Activated CD4-positive, alpha-beta T cell treated with anti-CD3 and anti-CD28 coated beads for 36 hours (primary cell): ENCODE data around the gene KAZALD1. TPM values are rescaled to one million over a fixed set of nuclear protein-coding genes. Genes with fewer than 3 reads are reported as not detected.

Experiments used
- ATAC-seq: fragments of 200-7000 bp; cut with Tn5 transposase; one replicate; pipeline ENCODE4 v1.10.0; 2021; ENCODE audit warnings: mild to moderate bottlenecking, moderate library complexity
- CTCF ChIA-PET: fragments of 350-600 bp; sonication (Branson Sonifier 250); formaldehyde crosslinking; loops from one replicate; lab custom pipeline; 2021; ENCODE audit warnings: antibody characterized with exemption; lab: Charles Lee
- POLR2A ChIA-PET: fragments of 350-600 bp; sonication (Branson Sonifier 250); formaldehyde crosslinking; loops from one replicate; lab custom pipeline; 2021; ENCODE audit warnings: antibody characterized with exemption, inconsistent platforms; lab: Charles Lee
- DNase-seq: peaks from one replicate; pipeline ENCODE4 v3.0.0-alpha.2; 2020
- H3K27ac Mint-ChIP-seq: one replicate; pipeline ENCODE4 v1.8.0; 2021; ENCODE audit warnings: mixed read lengths
- H3K27me3 Mint-ChIP-seq: one replicate; pipeline ENCODE4 v1.8.0; 2021; ENCODE audit warnings: mixed read lengths
- H3K36me3 Mint-ChIP-seq: one replicate; pipeline ENCODE4 v1.8.0; 2021; ENCODE audit warnings: low read depth, mixed read lengths
- H3K4me1 Mint-ChIP-seq: one replicate; pipeline ENCODE4 v1.8.0; 2021; ENCODE audit warnings: mixed read lengths
- H3K4me3 Mint-ChIP-seq: one replicate; pipeline ENCODE4 v1.8.0; 2021; ENCODE audit warnings: mild to moderate bottlenecking, moderate library complexity, mixed read lengths
- H3K9me3 Mint-ChIP-seq: one replicate; pipeline ENCODE4 v1.8.0; 2021; ENCODE audit warnings: low read depth, mixed read lengths
- intact Hi-C, 2 experiments: fragments of 100-400 bp; cut with DNase I in 1 of 2; cut with micrococcal nuclease in 1 of 2; formaldehyde crosslinking; loops; one replicate each; pipeline versions ENCODE4 v1.14.2 to v1.15.1; 2022 to 2024; cut with DNase I, micrococcal nuclease
- total RNA-seq, 2 experiments: library from RNA; stranded (reverse); gene quantifications; one replicate each; pipeline ENCODE4 v1.2.3, GENCODE V29; 2021

Gene KAZALD1
- total RNA-seq, 2 experiments from 2014 or later, result 0.47 to 0.57 TPM

DNA sequence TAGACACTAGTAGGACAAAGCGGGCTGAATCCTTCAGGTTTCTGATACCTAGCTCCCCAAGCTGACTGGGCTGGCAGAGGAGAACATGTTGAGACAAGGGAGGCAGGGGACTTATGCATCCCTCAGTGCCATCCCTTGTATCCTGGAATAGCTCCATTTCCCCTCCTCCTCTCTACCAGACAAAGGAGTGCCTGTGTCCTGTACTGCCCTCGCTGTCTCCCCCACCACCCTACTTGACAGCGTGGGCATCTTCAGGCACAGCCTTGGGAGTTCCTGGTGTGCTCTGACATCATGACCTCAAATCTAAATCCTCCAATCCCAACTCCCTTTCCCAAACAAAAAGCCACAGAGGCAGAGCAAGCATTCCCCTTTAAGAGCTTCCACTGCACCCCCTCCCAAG, 21.7 kb upstream of the KAZALD1 start:
- intact Hi-C loops, result loop anchor here in 1 of 2 experiments (5.0 kb wide), 1 partner anchor 312 kb away; the partner anchor contains the start of gene BTRC
- no peaks in the 10 kb centered on the region for H3K9me3 Mint-ChIP-seq
- POLR2A ChIA-PET, result no interaction called here

DNA sequence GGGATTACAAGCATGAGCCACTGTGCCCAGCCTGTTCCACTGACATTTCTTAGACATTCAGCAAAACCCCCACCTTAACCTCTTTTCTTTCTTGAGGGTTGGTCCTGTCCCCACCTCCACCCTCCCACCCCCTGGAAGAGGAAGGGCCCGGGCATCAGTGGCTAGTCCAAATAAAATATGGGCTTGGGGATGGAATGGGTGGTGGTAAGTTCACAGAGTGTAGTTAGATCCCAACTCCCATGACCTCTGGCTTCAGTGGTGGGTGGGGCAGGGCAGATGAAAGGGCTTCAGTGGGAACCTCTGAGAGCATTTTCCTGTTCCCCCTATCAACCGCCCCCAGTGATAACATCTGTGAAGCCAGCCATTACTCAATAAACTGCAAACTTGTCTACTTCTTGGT, 20.9 kb upstream of the KAZALD1 start:
- ATAC-seq (no peak), DNase-seq (no peak)
- ChIA-PET POLR2A (interaction anchor here (0.6 kb wide), 1 partner anchor 114 kb away, joined by 3 read pairs; no protein-coding TSS in a partner anchor), CTCF (interaction anchor here (0.6 to 25.2 kb wide), 10 partner anchors 10 to 1388 kb away, joined by 3 to 526 read pairs (median 9); partner anchors contain the start of genes KAZALD1, PDZD7 and SFXN3)
- no peaks in the 10 kb centered on the region for H3K36me3 Mint-ChIP-seq
- H3K4me1 Mint-ChIP-seq, result peaks cover 21% of the 10 kb centered on the region
- no peaks in the 10 kb centered on the region for H3K9me3 Mint-ChIP-seq
- intact Hi-C loops, result loop anchor here (1.0 to 5.0 kb wide), 3 partner anchors 27 to 311 kb away; partner anchors contain the start of gene BTRC (in 1 of the 2)
- no peak overlapping the region for H3K27ac Mint-ChIP-seq
- no peaks in the 10 kb centered on the region for H3K27me3 Mint-ChIP-seq
- no peak overlapping the region for H3K4me3 Mint-ChIP-seq

More for the DNA sequence above, 21.7 kb upstream of the KAZALD1 start:
- no peak overlapping the region for H3K4me3 Mint-ChIP-seq
- CTCF ChIA-PET, result interaction anchor here (0.5 to 25.2 kb wide), 5 partner anchors 9 to 102 kb away, joined by 3 to 526 read pairs (median 8); partner anchors contain the start of genes KAZALD1, PDZD7 and SFXN3
- peaks cover 3% of the 10 kb centered on the region for H3K36me3 Mint-ChIP-seq
- no peak overlapping the region for H3K27ac Mint-ChIP-seq
- ATAC-seq (no peak), DNase-seq (no peak)
- H3K27me3 Mint-ChIP-seq, result no peaks in the 10 kb centered on the region
- H3K4me1 Mint-ChIP-seq, result peaks cover 21% of the 10 kb centered on the region

DNA sequence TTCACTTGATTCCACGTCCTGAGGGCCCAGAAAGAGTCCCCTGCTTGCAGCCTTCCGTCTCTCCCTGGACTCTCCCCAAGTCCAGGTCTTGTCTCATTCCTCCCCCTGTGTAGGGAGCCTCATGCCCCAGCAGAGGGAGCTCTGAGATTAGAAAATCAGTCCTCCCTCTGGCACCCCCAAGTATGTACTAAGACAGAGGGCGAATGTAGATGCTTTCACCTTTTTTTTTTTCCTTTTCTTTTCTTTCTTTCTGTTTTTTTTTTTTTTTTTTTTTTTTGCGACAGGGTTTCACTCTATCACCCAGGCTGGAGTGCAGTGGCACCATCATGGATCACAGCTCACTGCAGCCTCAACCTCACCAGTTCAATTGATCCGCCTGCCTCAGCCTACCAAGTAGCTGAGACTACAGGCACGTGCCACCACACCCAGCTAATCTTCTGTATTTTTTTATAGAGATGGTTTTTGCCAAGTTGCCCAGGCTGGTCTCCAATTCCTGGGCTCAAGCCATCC, 20.5 kb upstream of the KAZALD1 start:
- CTCF ChIA-PET, result interaction anchor here (0.6 to 25.2 kb wide), 12 partner anchors 10 to 1388 kb away, joined by 3 to 526 read pairs (median 6); partner anchors contain the start of genes KAZALD1, PDZD7 and SFXN3
- peaks cover 2% of the 10 kb centered on the region for H3K27me3 Mint-ChIP-seq
- H3K9me3 Mint-ChIP-seq, result no peaks in the 10 kb centered on the region
- H3K4me3 Mint-ChIP-seq, result no peak overlapping the region
- H3K36me3 Mint-ChIP-seq, result no peaks in the 10 kb centered on the region
- DNase-seq (peak; percentile 83), ATAC-seq (peak; percentile 84)
- intact Hi-C loops, result loop anchor here (1.0 to 5.0 kb wide), 3 partner anchors 27 to 311 kb away; partner anchors contain the start of gene BTRC (in 1 of the 2)
- POLR2A ChIA-PET, result interaction anchor here (0.6 kb wide), 2 partner anchors 115 to 522 kb away, joined by 3 read pairs; no protein-coding TSS in a partner anchor
- peaks cover 21% of the 10 kb centered on the region for H3K4me1 Mint-ChIP-seq
- H3K27ac Mint-ChIP-seq, result no peak overlapping the region

DNA sequence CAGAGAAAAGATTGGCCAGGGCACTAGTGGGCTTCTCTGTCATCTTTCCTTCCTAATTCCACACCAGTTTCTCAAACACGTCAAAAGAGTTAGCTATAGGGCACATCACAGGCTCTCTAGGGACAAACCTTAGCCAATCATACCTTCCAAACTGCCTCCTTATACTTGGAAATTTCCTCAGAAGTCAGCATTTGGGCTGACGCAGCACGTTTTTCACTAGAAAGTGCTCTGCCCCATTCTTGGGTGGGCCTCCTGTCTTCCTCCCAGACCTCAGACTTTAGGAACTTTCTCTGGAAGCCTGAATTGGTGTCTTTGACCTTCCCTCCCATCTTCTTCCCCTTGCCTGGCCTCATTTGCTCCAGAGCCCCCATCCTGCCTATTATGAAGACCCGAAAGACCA, 19.7 kb upstream of the KAZALD1 start:
- POLR2A ChIA-PET, result interaction anchor here (1.4 kb wide), 1 partner anchor 18 kb away, joined by 6 read pairs; no protein-coding TSS in a partner anchor
- peak overlapping the region; percentile 79 for H3K27ac Mint-ChIP-seq

DNA sequence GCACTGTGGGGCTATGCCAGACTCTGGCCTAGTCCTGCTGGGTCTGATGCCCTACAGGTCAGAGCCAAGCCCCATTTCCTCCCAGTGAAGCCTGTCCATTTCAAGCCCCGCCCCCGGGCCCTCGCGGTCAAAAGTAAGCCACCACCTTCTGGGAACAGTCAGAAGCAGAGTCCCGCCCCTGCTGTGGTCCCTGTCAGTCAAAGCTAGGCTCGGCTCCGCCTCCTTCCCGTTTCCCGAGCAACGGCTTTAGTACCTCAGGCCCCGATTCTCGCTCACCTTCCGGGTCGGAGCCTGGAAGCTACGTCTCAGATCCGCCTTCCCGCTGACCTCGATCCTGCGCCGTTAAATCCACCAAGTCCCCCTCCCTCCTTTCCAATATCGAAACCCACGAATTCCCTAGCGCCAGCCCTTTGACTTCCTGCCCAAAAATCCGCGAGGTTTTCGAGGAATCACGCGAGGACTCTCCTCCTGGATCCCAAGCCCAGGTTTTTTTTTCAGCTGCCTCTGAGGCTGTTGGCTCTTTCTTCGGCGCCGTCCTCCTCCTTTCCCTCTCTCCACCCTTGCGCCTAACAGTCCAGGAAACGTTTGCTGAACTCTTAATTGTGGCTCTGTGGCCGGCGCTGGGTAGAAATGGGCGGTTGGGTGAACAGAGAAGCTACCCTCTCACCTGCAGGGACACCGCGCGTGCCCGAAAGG, 19.0 kb upstream of the KAZALD1 start:
- POLR2A ChIA-PET, result interaction anchor here (0.7 to 1.4 kb wide), 3 partner anchors 12 to 206 kb away, joined by 3 to 11 read pairs (median 6); partner anchors contain the start of genes PDZD7 and SFXN3

More for the DNA sequence above, 19.7 kb upstream of the KAZALD1 start:
- Mint-ChIP-seq H3K4me1 (peaks cover 21% of the 10 kb centered on the region), H3K9me3 (no peaks in the 10 kb centered on the region), H3K36me3 (no peaks in the 10 kb centered on the region), H3K4me3 (peak overlapping the region; percentile 79), H3K27me3 (peaks cover 8% of the 10 kb centered on the region)
- DNase-seq, result no peak
- CTCF ChIA-PET, result interaction anchor here (0.5 to 25.2 kb wide), 11 partner anchors 11 to 353 kb away, joined by 3 to 526 read pairs (median 18); partner anchors contain the start of genes KAZALD1, PDZD7 and SFXN3
- intact Hi-C loops, result loop anchor here (1.0 to 5.0 kb wide), 7 partner anchors 10 to 310 kb away; partner anchors contain the start of genes BTRC (in 1 of the 2), LZTS2 (in 1 of the 2), MRPL43 (in 1 of the 2) and PDZD7 (in 1 of the 2)
- ATAC-seq, result no peak

DNA sequence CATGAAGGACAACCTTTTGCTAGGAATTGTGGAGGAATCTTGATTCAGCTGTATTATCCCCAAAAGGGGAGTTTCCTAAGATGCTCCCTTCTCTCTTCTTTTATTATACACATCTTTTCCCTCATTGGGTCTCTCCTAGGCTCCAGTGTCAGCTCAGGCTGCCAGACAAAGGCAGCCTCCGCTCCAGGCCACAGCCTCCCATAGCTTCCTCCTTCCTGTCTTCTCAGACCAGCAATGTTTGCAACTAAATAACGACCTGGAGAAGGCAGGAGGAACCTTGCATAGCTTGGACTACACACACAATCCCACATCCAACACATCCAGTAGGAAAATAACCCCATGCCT, 18.5 kb upstream of the KAZALD1 start:
- ChIA-PET POLR2A (interaction anchor here (0.7 to 1.4 kb wide), 3 partner anchors 12 to 206 kb away, joined by 3 to 11 read pairs (median 6); partner anchors contain the start of genes PDZD7 and SFXN3), CTCF (interaction anchor here (0.6 to 25.2 kb wide), 14 partner anchors 9 to 300 kb away, joined by 3 to 526 read pairs (median 6); partner anchors contain the start of genes KAZALD1, PDZD7, SFXN3 and SLF2)
- DNase-seq (no peak), ATAC-seq (no peak)
- H3K4me1 Mint-ChIP-seq, result peaks cover 21% of the 10 kb centered on the region
- intact Hi-C loops, result loop anchor here in 1 of 2 experiments (2.0 to 5.0 kb wide), 2 partner anchors 45 to 309 kb away; partner anchors contain the start of genes BTRC and LZTS2
- H3K27ac Mint-ChIP-seq, result no peak overlapping the region
- H3K9me3 Mint-ChIP-seq, result no peaks in the 10 kb centered on the region
- peaks cover 18% of the 10 kb centered on the region for H3K27me3 Mint-ChIP-seq
- H3K36me3 Mint-ChIP-seq, result no peaks in the 10 kb centered on the region
- peak overlapping the region; percentile 79 for H3K4me3 Mint-ChIP-seq

More for the DNA sequence above, 19.0 kb upstream of the KAZALD1 start:
- H3K4me3 Mint-ChIP-seq, result peak overlapping the region; percentile 79
- DNase-seq, result peak; percentile 96
- peaks cover 21% of the 10 kb centered on the region for H3K4me1 Mint-ChIP-seq
- ATAC-seq, result peak; percentile 96
- intact Hi-C loops, result loop anchor here (1.0 to 5.0 kb wide), 7 partner anchors 11 to 309 kb away; partner anchors contain the start of genes BTRC (in 1 of the 2), LZTS2 (in 1 of the 2), MRPL43 (in 1 of the 2) and PDZD7 (in 1 of the 2)
- peak overlapping the region; percentile 79 for H3K27ac Mint-ChIP-seq
- CTCF ChIA-PET, result interaction anchor here (0.5 to 25.2 kb wide), 15 partner anchors 12 to 349 kb away, joined by 3 to 526 read pairs (median 8); partner anchors contain the start of genes KAZALD1, PDZD7, SFXN3 and SLF2
- peaks cover 14% of the 10 kb centered on the region for H3K27me3 Mint-ChIP-seq
- no peaks in the 10 kb centered on the region for H3K9me3 Mint-ChIP-seq
- no peaks in the 10 kb centered on the region for H3K36me3 Mint-ChIP-seq

DNA sequence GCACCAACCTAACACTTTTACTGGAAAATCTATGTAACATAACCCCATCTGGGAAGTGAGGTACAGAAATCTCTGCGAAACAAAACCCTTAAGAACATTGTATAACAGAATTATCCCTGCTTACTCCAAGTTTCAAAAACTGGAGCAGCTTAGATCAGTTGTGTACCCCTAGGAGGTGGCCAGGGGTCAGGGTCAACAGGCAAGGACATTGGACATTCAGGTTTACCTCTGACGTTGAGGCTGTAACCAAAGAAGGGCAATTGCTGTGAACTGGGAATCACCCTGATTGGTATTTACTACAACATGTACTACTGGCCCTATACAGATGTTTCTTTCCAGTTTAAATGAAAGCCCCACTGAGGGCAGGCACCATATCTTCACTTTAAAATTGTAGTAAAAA, 17.7 kb upstream of the KAZALD1 start:
- Mint-ChIP-seq H3K9me3 (no peaks in the 10 kb centered on the region), H3K27me3 (peaks cover 26% of the 10 kb centered on the region), H3K4me3 (no peak overlapping the region), H3K27ac (no peak overlapping the region), H3K4me1 (peaks cover 22% of the 10 kb centered on the region), H3K36me3 (no peaks in the 10 kb centered on the region)
- ATAC-seq (no peak), DNase-seq (no peak)
- POLR2A ChIA-PET, result no interaction called here
- intact Hi-C loops, result loop anchor here in 1 of 2 experiments (5.0 kb wide), 1 partner anchor 308 kb away; the partner anchor contains the start of gene BTRC
- CTCF ChIA-PET, result interaction anchor here (0.6 to 25.2 kb wide), 9 partner anchors 10 to 131 kb away, joined by 3 to 526 read pairs (median 12); partner anchors contain the start of genes KAZALD1, PDZD7, SFXN3 and SLF2

DNA sequence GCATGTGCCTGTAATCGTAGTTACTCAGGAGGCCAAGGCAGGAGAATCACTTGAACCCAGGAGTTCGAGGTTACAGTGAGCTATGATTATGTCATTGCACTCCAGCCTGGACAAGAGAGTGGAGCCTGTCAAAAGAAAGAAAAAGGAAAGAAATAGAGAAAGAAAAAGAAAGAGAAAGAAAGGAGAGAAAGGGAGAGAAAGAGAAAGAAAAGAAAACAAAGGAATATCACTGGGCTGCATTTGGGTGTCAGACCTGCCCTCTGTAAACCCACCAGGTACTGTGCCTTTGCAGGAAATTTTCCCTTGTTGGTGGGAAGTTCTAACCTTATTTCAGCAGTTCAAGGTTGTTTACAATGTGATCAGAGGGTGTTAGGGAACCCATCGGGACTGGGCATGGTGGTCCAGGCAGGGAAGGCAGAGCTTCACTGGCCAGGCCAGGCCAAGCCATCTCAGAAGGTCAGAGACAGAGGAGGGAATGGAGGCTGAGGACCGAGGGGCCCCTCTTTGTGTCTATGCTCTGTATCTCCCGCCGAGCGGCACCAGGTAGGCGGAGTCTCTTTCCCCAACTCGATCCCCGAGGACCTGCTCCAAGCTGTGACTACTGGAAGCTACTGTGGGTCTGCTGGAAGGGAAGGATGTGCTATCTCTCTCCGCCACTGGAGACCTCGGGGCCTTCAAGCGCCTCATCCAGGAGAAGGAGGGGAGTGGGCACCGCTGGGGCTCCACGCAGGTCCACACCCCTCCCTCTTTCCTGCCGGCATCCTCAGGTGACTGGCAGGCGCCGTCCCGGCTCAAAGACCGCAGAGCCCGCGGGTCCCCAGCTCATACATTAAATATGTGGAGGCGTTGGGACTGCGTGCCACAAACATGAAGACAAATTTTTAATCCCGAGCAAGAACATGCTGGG, 15.2 kb upstream of the KAZALD1 start:
- H3K9me3 Mint-ChIP-seq, result no peaks in the 10 kb centered on the region
- H3K4me1 Mint-ChIP-seq, result peaks cover 28% of the 10 kb centered on the region
- no peak overlapping the region for H3K27ac Mint-ChIP-seq
- intact Hi-C loops, result no loop called here
- peaks cover 43% of the 10 kb centered on the region for H3K27me3 Mint-ChIP-seq
- ATAC-seq, result no peak
- POLR2A ChIA-PET, result interaction anchor here (0.6 to 1.0 kb wide), 3 partner anchors 224 to 676 kb away, joined by 3 read pairs; no protein-coding TSS in a partner anchor
- H3K4me3 Mint-ChIP-seq, result no peak overlapping the region
- CTCF ChIA-PET, result interaction anchor here (0.6 to 25.2 kb wide), 6 partner anchors 11 to 96 kb away, joined by 3 to 526 read pairs (median 6); partner anchors contain the start of gene KAZALD1
- H3K36me3 Mint-ChIP-seq, result no peaks in the 10 kb centered on the region
- no peak for DNase-seq

DNA sequence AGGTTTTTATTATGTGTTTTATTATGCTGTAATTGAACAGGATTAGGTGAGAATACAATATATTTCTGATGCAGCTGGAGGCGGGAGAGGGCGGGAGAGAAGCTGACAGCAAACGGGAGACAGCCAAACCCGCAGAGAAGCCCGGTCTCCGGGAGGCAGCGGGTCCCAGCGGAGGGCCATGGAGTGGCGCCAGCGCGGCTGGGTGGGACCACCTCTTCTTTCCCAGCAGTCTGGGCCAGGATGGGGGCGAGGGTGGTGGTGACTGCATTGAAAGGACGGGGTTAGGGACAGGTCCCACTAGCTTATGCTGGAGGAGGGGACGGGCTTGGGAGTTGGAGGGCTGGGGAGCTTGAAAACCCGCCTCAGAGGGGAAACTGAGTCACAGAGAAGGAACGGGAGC, 14.5 kb upstream of the KAZALD1 start:
- ChIA-PET CTCF (interaction anchor here (0.6 to 25.2 kb wide), 4 partner anchors 12 to 95 kb away, joined by 3 to 526 read pairs (median 10); partner anchors contain the start of gene KAZALD1), POLR2A (interaction anchor here (0.6 to 1.0 kb wide), 2 partner anchors 225 to 677 kb away, joined by 3 read pairs; no protein-coding TSS in a partner anchor)
- Mint-ChIP-seq H3K9me3 (no peaks in the 10 kb centered on the region), H3K4me1 (peaks cover 22% of the 10 kb centered on the region), H3K4me3 (no peak overlapping the region), H3K36me3 (no peaks in the 10 kb centered on the region), H3K27me3 (peaks cover 43% of the 10 kb centered on the region), H3K27ac (no peak overlapping the region)
- no peak for ATAC-seq
- intact Hi-C loops, result no loop called here
- no peak for DNase-seq
